ENCODE data around the gene LSP1.

GRCh38 chr11:1929621-1930461, 77.0 kb downstream of the LSP1 start:
- TF ChIP-seq REST (IDR thresholded peaks at IDR 0.05), result no peak
- no peak for TF ChIP-seq CTCF (IDR thresholded peaks at IDR 0.05; ENCODE audit: low read depth, low read length, missing input control)
- no peak for TF ChIP-seq HNF4A (conservative IDR thresholded peaks at IDR 0.05)
- TF ChIP-seq ATF3 (IDR thresholded peaks at IDR 0.05), result no peak
- TF ChIP-seq RAD21 (IDR thresholded peaks at IDR 0.05), result no peak
- TF ChIP-seq SP1 (IDR thresholded peaks at IDR 0.05), result no peak
- TF ChIP-seq GABPA (IDR thresholded peaks at IDR 0.05 in 1 of 2, conservative IDR thresholded peaks at IDR 0.05 in 1 of 2), result no peak
- TF ChIP-seq MAX (IDR thresholded peaks at IDR 0.05), result no peak
- TF ChIP-seq EGR1 (IDR thresholded peaks at IDR 0.05; ENCODE audit: low read depth in 2 of 2), result no peak
- TF ChIP-seq YY1 (IDR thresholded peaks at IDR 0.05), result no peak
- no peak for TF ChIP-seq TAF1 (conservative IDR thresholded peaks at IDR 0.05)
- no peak for TF ChIP-seq JUND (IDR thresholded peaks at IDR 0.05)

All from liver (tissue), 3 donors.